Measurements from ENCODE around the gene FAM169A.
"Not testable (repeated sequence)": the region's sequence is repeated elsewhere in the genome, so short reads cannot be mapped to it uniquely, and the experiment has no call there.

FAM169A gene

GRCh38 chr5:74865804-74866595 is at the start of gene FAM169A:
Gene FAM169A, minus strand, starts transcription at chr5:74866387. Its CDS starts 24,711 bp downstream, at chr5:74841676.
- H3K9me3 ChIP-seq (ENCODE audit: control insufficient read depth in 1 of 2, low read length in 2 of 2) = no peaks in the 10 kb centered on the region
- H3K9ac ChIP-seq (ENCODE audit: low read depth in 1 of 2, low read length in 2 of 2) = peak within 1 kb of the TSS in 1 of 2 donors; percentile 34
- peak within 1 kb of the TSS; percentile 68 to 69 for H3K4me3 ChIP-seq (ENCODE audit: low read depth in 1 of 2, low read length in 2 of 2)
- peaks cover 4 to 7% of the 10 kb centered on the region in 2 donors for H3K4me1 ChIP-seq (ENCODE audit: control insufficient read depth in 1 of 2, insufficient read depth in 2 of 2, low read length in 2 of 2)
- no peaks in the 10 kb centered on the region for H3K36me3 ChIP-seq (ENCODE audit: control insufficient read depth in 1 of 2, insufficient read depth in 2 of 2, low read length in 2 of 2)
- H3K27me3 ChIP-seq (ENCODE audit: control insufficient read depth in 1 of 2, insufficient read depth in 2 of 2, low read length in 2 of 2) = peaks cover 21 to 25% of the 10 kb centered on the region in 2 donors
- no peak within 1 kb of the TSS for H3K27ac ChIP-seq (ENCODE audit: low read depth, low read length)

- Histone ChIP-seq H3K27me3 (ENCODE audit: control insufficient read depth in 1 of 2, insufficient read depth in 2 of 2, low read length in 2 of 2) (no peaks in the 10 kb centered on the region), H3K4me3 (ENCODE audit: low read depth in 1 of 2, low read length in 2 of 2) (no peak overlapping the region)
Measured at GRCh38 chr5:74915488-74915887, 49.3 kb upstream of the FAM169A start.

GRCh38 chr5:74911421-74911820 is 45.2 kb upstream of the FAM169A start:
- H3K4me1 ChIP-seq (ENCODE audit: control insufficient read depth in 1 of 2, insufficient read depth in 2 of 2, low read length in 2 of 2); H3K36me3 ChIP-seq (ENCODE audit: control insufficient read depth in 1 of 2, insufficient read depth in 2 of 2, low read length in 2 of 2); H3K9ac ChIP-seq (ENCODE audit: low read depth in 1 of 2, low read length in 2 of 2); H3K9me3 ChIP-seq (ENCODE audit: control insufficient read depth in 1 of 2, low read length in 2 of 2); H3K27ac ChIP-seq (ENCODE audit: low read depth, low read length); H3K27me3 ChIP-seq (ENCODE audit: control insufficient read depth in 1 of 2, insufficient read depth in 2 of 2, low read length in 2 of 2); H3K4me3 ChIP-seq (ENCODE audit: low read depth in 1 of 2, low read length in 2 of 2): not testable (repeated sequence)

More at GRCh38 chr5:74915488-74915887, 49.3 kb upstream of the FAM169A start:
- no peak overlapping the region for H3K27ac ChIP-seq (ENCODE audit: low read depth, low read length)
- H3K4me1 ChIP-seq (ENCODE audit: control insufficient read depth in 1 of 2, insufficient read depth in 2 of 2, low read length in 2 of 2) = peaks cover 0 to 7% of the 10 kb centered on the region in 2 donors
- H3K9me3 ChIP-seq (ENCODE audit: control insufficient read depth in 1 of 2, low read length in 2 of 2) = no peaks in the 10 kb centered on the region
- no peaks in the 10 kb centered on the region for H3K36me3 ChIP-seq (ENCODE audit: control insufficient read depth in 1 of 2, insufficient read depth in 2 of 2, low read length in 2 of 2)
- H3K9ac ChIP-seq (ENCODE audit: low read depth in 1 of 2, low read length in 2 of 2) = no peak overlapping the region

- not testable (repeated sequence) for H3K9me3 ChIP-seq (ENCODE audit: control insufficient read depth in 1 of 2, low read length in 2 of 2); H3K4me3 ChIP-seq (ENCODE audit: low read depth in 1 of 2, low read length in 2 of 2); H3K9ac ChIP-seq (ENCODE audit: low read depth in 1 of 2, low read length in 2 of 2); H3K27ac ChIP-seq (ENCODE audit: low read depth, low read length); H3K4me1 ChIP-seq (ENCODE audit: control insufficient read depth in 1 of 2, insufficient read depth in 2 of 2, low read length in 2 of 2); H3K36me3 ChIP-seq (ENCODE audit: control insufficient read depth in 1 of 2, insufficient read depth in 2 of 2, low read length in 2 of 2); H3K27me3 ChIP-seq (ENCODE audit: control insufficient read depth in 1 of 2, insufficient read depth in 2 of 2, low read length in 2 of 2)
Measured at GRCh38 chr5:74909888-74910287, 43.7 kb upstream of the FAM169A start.

GRCh38 chr5:74908237-74908636 is 42.0 kb upstream of the FAM169A start:
- not testable (repeated sequence) for H3K27me3 ChIP-seq (ENCODE audit: control insufficient read depth in 1 of 2, insufficient read depth in 2 of 2, low read length in 2 of 2); H3K27ac ChIP-seq (ENCODE audit: low read depth, low read length); H3K4me3 ChIP-seq (ENCODE audit: low read depth in 1 of 2, low read length in 2 of 2); H3K9me3 ChIP-seq (ENCODE audit: control insufficient read depth in 1 of 2, low read length in 2 of 2); H3K36me3 ChIP-seq (ENCODE audit: control insufficient read depth in 1 of 2, insufficient read depth in 2 of 2, low read length in 2 of 2); H3K4me1 ChIP-seq (ENCODE audit: control insufficient read depth in 1 of 2, insufficient read depth in 2 of 2, low read length in 2 of 2); H3K9ac ChIP-seq (ENCODE audit: low read depth in 1 of 2, low read length in 2 of 2)

GRCh38 chr5:74904713-74905112 is 38.5 kb upstream of the FAM169A start:
- H3K4me1 ChIP-seq (ENCODE audit: control insufficient read depth in 1 of 2, insufficient read depth in 2 of 2, low read length in 2 of 2); H3K9me3 ChIP-seq (ENCODE audit: control insufficient read depth in 1 of 2, low read length in 2 of 2); H3K27ac ChIP-seq (ENCODE audit: low read depth, low read length); H3K36me3 ChIP-seq (ENCODE audit: control insufficient read depth in 1 of 2, insufficient read depth in 2 of 2, low read length in 2 of 2); H3K4me3 ChIP-seq (ENCODE audit: low read depth in 1 of 2, low read length in 2 of 2); H3K9ac ChIP-seq (ENCODE audit: low read depth in 1 of 2, low read length in 2 of 2); H3K27me3 ChIP-seq (ENCODE audit: control insufficient read depth in 1 of 2, insufficient read depth in 2 of 2, low read length in 2 of 2): not testable (repeated sequence)

GRCh38 chr5:74903165-74903787 is 37.1 kb upstream of the FAM169A start:
- H3K4me3 ChIP-seq (ENCODE audit: low read depth in 1 of 2, low read length in 2 of 2) = no peak overlapping the region
- H3K36me3 ChIP-seq (ENCODE audit: control insufficient read depth in 1 of 2, insufficient read depth in 2 of 2, low read length in 2 of 2) = no peaks in the 10 kb centered on the region
- no peak overlapping the region for H3K9ac ChIP-seq (ENCODE audit: low read depth in 1 of 2, low read length in 2 of 2)
- H3K27ac ChIP-seq (ENCODE audit: low read depth, low read length) = no peak overlapping the region
- H3K4me1 ChIP-seq (ENCODE audit: control insufficient read depth in 1 of 2, insufficient read depth in 2 of 2, low read length in 2 of 2) = peaks cover 0 to 3% of the 10 kb centered on the region in 2 donors
- H3K9me3 ChIP-seq (ENCODE audit: control insufficient read depth in 1 of 2, low read length in 2 of 2) = no peaks in the 10 kb centered on the region
- H3K27me3 ChIP-seq (ENCODE audit: control insufficient read depth in 1 of 2, insufficient read depth in 2 of 2, low read length in 2 of 2) = no peaks in the 10 kb centered on the region

- H3K9me3 ChIP-seq (ENCODE audit: control insufficient read depth in 1 of 2, low read length in 2 of 2) = peaks cover 0 to 9% of the 10 kb centered on the region in 2 donors
Measured at GRCh38 chr5:74897049-74897448, 30.9 kb upstream of the FAM169A start.

GRCh38 chr5:74895906-74896305 is 29.7 kb upstream of the FAM169A start:
- H3K9ac ChIP-seq (ENCODE audit: low read depth in 1 of 2, low read length in 2 of 2) = no peak overlapping the region
- H3K36me3 ChIP-seq (ENCODE audit: control insufficient read depth in 1 of 2, insufficient read depth in 2 of 2, low read length in 2 of 2) = no peaks in the 10 kb centered on the region
- H3K9me3 ChIP-seq (ENCODE audit: control insufficient read depth in 1 of 2, low read length in 2 of 2) = peaks cover 0 to 9% of the 10 kb centered on the region in 2 donors
- no peak overlapping the region for H3K4me3 ChIP-seq (ENCODE audit: low read depth in 1 of 2, low read length in 2 of 2)
- no peaks in the 10 kb centered on the region for H3K4me1 ChIP-seq (ENCODE audit: control insufficient read depth in 1 of 2, insufficient read depth in 2 of 2, low read length in 2 of 2)
- H3K27ac ChIP-seq (ENCODE audit: low read depth, low read length) = no peak overlapping the region
- H3K27me3 ChIP-seq (ENCODE audit: control insufficient read depth in 1 of 2, insufficient read depth in 2 of 2, low read length in 2 of 2) = no peaks in the 10 kb centered on the region

More at GRCh38 chr5:74897049-74897448, 30.9 kb upstream of the FAM169A start:
- Histone ChIP-seq H3K36me3 (ENCODE audit: control insufficient read depth in 1 of 2, insufficient read depth in 2 of 2, low read length in 2 of 2) (no peaks in the 10 kb centered on the region), H3K4me3 (ENCODE audit: low read depth in 1 of 2, low read length in 2 of 2) (no peak overlapping the region), H3K27ac (ENCODE audit: low read depth, low read length) (no peak overlapping the region), H3K27me3 (ENCODE audit: control insufficient read depth in 1 of 2, insufficient read depth in 2 of 2, low read length in 2 of 2) (no peaks in the 10 kb centered on the region), H3K4me1 (ENCODE audit: control insufficient read depth in 1 of 2, insufficient read depth in 2 of 2, low read length in 2 of 2) (no peaks in the 10 kb centered on the region), H3K9ac (ENCODE audit: low read depth in 1 of 2, low read length in 2 of 2) (no peak overlapping the region)

GRCh38 chr5:74894351-74894750 is 28.2 kb upstream of the FAM169A start:
- H3K27ac ChIP-seq (ENCODE audit: low read depth, low read length) = no peak overlapping the region
- H3K9ac ChIP-seq (ENCODE audit: low read depth in 1 of 2, low read length in 2 of 2) = no peak overlapping the region
- no peaks in the 10 kb centered on the region for H3K4me1 ChIP-seq (ENCODE audit: control insufficient read depth in 1 of 2, insufficient read depth in 2 of 2, low read length in 2 of 2)
- no peaks in the 10 kb centered on the region for H3K27me3 ChIP-seq (ENCODE audit: control insufficient read depth in 1 of 2, insufficient read depth in 2 of 2, low read length in 2 of 2)
- peaks cover 0 to 9% of the 10 kb centered on the region in 2 donors for H3K9me3 ChIP-seq (ENCODE audit: control insufficient read depth in 1 of 2, low read length in 2 of 2)
- H3K36me3 ChIP-seq (ENCODE audit: control insufficient read depth in 1 of 2, insufficient read depth in 2 of 2, low read length in 2 of 2) = no peaks in the 10 kb centered on the region
- no peak overlapping the region for H3K4me3 ChIP-seq (ENCODE audit: low read depth in 1 of 2, low read length in 2 of 2)

Measured in duodenal mucosa (tissue), 2 donors.